ENCODE results near the gene ELFN1.

- TF ChIP-seq CTCF (IDR thresholded peaks at IDR 0.05): no peak
- no peak for TF ChIP-seq POLR2A (IDR thresholded peaks at IDR 0.05)
Observed at GRCh38 chr7:1706721-1707613, 36.9 kb downstream of the ELFN1 start.

Measured in body of pancreas (tissue), 4 donors.